Erythroblast (primary cell): Measurements from ENCODE around the gene PPIL1.
"Not testable (repeated sequence)": the region's sequence is repeated elsewhere in the genome, so short reads cannot be mapped to it uniquely, and the experiment has no call there.

Source experiments
- DNase-seq, 2 experiments: peaks; one replicate each; lab custom pipeline; 2025; lab: John Stamatoyannopoulos, UW
- GATA1 ChIP-seq: IDR thresholded peaks from 2 replicates; pipeline ENCODE4 v1.6.1; 2011; ENCODE audit warnings: low read depth, mild to moderate bottlenecking, control low read depth, low read length, moderate library complexity
- POLR2A ChIP-seq: IDR thresholded peaks from 2 replicates; pipeline ENCODE4 v1.6.1; 2011; ENCODE audit warnings: mild to moderate bottlenecking, low read length

Gene PPIL1

GRCh38 chr6:36906539-36907325, 32.1 kb upstream of the PPIL1 start:
- DNase-seq, result no peak

GRCh38 chr6:36904851-36905393, 30.3 kb upstream of the PPIL1 start:
- no peak for DNase-seq
- no peak for TF ChIP-seq POLR2A
- TF ChIP-seq GATA1, result no peak

More at GRCh38 chr6:36906539-36907325, 32.1 kb upstream of the PPIL1 start:
- TF ChIP-seq POLR2A (no peak), GATA1 (no peak)

- no peak for TF ChIP-seq POLR2A
- no peak for TF ChIP-seq GATA1
- no peak for DNase-seq
These were observed 29.5 kb upstream of the PPIL1 start for GRCh38 chr6:36904114-36904513.

GRCh38 chr6:36897609-36898008, 23.0 kb upstream of the PPIL1 start:
- no peak for TF ChIP-seq GATA1
- TF ChIP-seq POLR2A, result no peak
- no peak for DNase-seq

GRCh38 chr6:36893976-36894932, 19.7 kb upstream of the PPIL1 start:
- no peak for DNase-seq
- TF ChIP-seq GATA1 (no peak), POLR2A (no peak)

GRCh38 chr6:36891153-36891552, 16.6 kb upstream of the PPIL1 start:
- DNase-seq, result not testable (repeated sequence)

GRCh38 chr6:36890112-36890663, 15.6 kb upstream of the PPIL1 start:
- peak; percentile 43 to 51 for DNase-seq
- TF ChIP-seq POLR2A (no peak), GATA1 (no peak)

GRCh38 chr6:36888654-36889481, 14.3 kb upstream of the PPIL1 start:
- TF ChIP-seq GATA1, result peak; percentile 59
- peak; percentile 64 for TF ChIP-seq POLR2A
- peak; percentile 85 to 91 for DNase-seq

- no peak for TF ChIP-seq GATA1
- TF ChIP-seq POLR2A, result no peak
- DNase-seq, result peak; percentile 20 to 31
These were observed 13.6 kb upstream of the PPIL1 start for GRCh38 chr6:36888115-36888643.

GRCh38 chr6:36886950-36887618, 12.5 kb upstream of the PPIL1 start:
- DNase-seq, result peak; percentile 19 to 32
- TF ChIP-seq GATA1 (no peak), POLR2A (no peak)

GRCh38 chr6:36885461-36886401, 11.1 kb upstream of the PPIL1 start, which contains the start of gene C6orf89:
TSS of gene C6orf89 (plus strand) at chr6:36885952. CDS start at chr6:36899445, 13,493 bp downstream.
- peak; percentile 98 to 99 for DNase-seq
- peak; percentile 94 for TF ChIP-seq POLR2A
- TF ChIP-seq GATA1, result no peak
